NCI-H2227 treated with DMSO at 0.1 percent for 48 hours (cell line): ENCODE measurements around the gene OAS3.
"Not testable (repeated sequence)": the region's sequence is repeated elsewhere in the genome, so short reads cannot be mapped to it uniquely, and the experiment has no call there.

ENCODE experiments used
- DNase-seq: peaks from one replicate; lab custom pipeline; 2025; lab: John Stamatoyannopoulos, UW

The OAS3 gene

DNA sequence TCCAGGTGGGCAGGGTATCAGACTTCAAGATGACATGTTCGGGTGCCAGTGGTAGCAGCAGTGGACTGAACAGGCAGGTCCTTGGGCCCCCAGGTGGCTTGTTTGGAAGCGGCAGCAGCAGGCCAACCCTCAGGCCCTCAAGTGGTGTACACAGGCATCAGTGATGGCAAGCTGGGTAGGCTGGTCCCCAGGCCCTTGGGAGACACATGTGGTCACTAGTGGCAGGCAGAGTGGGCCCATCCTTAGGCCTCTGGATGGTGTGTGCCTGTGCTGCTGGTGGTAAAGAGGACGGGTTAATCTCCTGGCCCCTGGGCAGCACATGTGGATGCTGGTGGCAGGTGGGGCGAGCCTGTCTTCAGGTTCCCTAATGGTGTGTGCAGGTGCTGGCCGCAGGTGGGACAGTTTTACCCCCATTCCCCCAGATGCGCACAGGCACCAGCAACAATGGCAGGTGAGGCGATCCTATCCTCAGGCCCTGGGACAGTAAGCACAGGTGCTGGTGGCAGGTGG, 48.1 kb downstream of the OAS3 start:
- no peak for DNase-seq

DNA sequence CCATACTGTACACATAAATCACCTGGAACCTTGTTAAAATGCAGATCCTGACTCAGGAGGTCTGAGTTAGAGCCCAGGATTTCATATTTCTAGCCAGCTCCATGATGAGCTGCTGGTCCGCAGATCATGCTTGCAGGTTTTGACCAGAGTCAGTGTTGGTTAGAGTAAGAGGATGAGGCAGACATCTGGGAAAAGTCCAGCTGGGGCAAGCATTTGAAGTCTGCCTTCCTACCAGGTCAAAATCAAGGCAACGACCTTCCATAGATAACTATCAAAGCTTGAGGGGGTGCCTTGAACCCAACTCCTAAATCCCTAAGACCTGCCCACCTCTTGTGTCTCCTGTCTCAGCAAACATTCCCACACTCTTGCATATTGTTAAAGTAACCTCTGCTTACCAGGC, 49.3 kb downstream of the OAS3 start:
- DNase-seq, result no peak

DNA sequence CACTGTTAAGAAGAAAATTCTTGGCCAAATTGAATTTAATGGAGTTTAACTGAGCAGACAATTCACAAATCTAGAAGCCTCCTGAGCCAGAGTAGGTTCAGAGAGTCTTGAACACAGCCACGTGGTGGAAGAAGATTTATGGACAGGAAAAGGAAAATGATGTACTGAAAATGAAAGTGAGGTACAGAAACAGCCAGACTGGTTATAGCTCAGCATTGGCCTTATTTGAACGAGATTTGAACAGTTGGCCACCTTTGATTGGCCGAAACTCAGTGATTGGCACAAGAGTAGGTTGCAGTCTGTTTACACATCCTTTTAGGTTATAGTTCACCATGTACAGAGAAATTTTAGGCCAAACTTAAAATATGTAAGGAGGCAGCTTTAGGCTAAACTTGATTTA, 50.0 kb downstream of the OAS3 start:
- no peak for DNase-seq

DNA sequence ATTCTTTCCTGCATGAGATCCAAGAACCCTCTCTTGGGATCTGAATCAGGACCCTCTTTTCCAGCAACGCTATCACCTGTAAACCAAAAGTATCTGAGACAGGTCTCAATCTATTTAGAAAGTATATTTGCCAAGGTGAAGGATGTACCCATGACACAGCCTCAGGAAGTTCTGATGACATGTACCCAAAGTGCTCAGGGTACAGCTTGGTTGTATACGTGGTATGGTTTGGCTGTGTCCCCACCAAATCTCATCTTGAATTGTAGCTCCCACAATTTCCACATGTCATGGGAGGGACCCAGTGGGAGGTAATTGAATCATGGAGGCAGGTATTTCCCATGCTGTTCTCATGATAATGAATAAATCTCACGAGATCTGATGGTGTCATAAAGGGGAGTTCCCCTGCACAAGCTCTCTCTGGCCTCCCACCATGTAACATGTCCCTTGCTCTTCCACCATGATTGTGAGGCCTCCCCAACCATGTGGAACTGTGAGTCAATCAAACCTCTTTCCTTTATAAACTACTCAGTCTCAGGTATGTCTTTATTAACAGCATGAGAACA, 50.6 kb downstream of the OAS3 start:
- not testable (repeated sequence) for DNase-seq

DNA sequence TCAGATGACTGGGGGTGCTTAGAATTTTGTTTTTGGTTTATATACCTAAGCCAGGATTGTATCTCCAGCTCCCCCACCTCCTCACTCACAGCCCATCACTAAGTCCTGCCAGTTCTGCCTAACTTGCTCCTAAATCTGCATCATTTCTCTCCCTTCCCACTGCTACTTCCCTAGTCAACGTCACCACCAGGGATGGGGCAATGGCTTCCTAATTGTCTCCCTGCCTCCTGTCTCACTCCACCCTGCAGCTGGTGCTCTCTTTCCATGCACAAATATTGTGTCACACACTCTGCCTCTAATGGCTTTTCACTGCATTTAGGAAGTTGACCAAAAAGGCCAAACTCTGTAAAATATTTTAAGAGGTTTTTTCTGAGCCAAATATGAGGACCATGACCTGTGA, 51.5 kb downstream of the OAS3 start:
- no peak for DNase-seq

DNA sequence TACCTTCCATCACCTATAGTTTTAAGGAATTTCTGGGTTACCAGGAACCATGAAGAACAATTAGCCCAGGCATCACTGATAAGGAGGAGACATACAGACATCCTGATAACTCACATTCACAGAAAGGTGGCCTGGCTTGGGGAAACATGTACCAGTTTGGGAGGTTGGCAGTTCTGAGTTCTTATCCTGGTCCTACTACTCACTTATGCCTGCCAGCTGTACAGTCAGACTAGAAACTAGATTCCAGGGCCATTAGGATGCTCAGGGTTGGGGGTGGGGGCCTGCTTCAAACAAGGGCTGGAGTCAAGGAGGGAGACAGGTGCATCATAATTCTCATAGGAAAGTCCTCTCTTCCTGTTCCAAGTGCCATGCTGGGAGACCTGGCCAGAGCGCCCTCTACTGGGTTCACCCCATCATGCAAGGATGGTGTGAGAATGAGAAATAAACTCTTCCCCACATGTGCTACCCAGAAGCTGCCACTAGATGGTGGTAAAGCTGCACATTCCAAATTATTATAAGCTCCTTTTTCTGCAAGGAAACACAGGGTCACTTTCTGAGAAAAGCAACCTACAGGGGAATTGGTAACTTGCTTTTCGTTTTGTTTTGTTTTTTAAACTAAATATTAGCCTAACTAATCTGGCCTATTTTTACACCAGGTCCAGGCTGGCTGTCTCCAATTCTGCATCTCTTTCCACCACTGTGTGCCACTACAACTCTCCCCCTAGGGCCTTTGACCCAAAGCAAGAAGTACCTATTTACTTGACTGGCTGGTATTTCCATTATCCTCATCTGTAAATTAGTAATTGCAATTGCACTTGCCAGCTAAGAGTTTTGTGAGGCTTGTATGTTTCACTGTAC, 54.5 kb downstream of the OAS3 start:
- peak; percentile 53 for DNase-seq

DNA sequence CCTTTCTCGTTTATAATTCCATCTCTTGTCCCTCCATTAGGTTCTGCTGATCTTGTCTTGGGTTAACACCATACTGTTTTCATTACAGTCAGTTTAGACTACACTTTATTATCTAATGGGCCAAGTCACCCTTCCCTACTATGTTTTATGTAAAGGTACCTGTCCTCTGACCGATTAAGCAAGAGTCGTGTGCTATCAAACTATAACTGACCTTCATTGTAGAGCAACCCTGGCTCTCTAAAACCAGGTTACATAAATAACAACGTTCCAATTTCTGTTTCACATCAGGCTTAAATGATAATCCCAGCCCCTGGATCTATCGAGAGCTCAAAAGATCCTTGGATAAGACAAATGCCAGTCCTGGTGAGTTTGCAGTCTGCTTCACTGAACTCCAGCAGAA, 56.7 kb downstream of the OAS3 start:
- no peak for DNase-seq

DNA sequence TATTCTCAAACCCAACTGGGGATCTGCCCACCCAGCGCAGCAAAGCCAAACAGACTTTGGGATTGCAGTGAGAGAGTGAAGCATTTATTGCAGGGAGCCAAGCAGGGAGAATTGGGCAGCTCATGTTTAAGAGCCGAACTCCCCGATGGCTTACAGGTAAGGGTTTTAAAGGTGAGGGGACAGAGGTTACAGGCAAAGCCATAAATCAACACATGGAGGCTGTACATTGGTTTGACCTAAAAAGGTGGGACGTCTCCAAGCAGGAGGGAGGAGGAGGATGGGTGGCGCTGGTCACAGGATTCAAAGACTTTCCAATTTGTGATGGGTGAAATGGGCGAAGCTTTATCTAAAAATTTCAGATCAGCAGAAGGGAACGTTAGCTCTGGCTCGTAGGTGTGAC, 58.2 kb downstream of the OAS3 start:
- DNase-seq, result no peak

DNA sequence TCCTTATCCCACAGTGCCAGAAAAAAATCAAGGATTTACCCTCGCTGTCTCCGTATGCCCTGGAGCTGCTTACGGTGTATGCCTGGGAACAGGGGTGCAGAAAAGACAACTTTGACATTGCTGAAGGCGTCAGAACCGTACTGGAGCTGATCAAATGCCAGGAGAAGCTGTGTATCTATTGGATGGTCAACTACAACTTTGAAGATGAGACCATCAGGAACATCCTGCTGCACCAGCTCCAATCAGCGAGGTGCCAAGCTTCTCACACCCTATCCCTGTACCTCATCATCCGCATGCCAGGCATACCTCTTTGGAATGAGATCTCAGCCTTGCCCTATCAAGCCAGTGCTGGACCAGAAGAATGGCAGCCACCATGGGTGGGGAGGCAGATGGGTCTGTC, 59.2 kb downstream of the OAS3 start:
- no peak for DNase-seq

DNA sequence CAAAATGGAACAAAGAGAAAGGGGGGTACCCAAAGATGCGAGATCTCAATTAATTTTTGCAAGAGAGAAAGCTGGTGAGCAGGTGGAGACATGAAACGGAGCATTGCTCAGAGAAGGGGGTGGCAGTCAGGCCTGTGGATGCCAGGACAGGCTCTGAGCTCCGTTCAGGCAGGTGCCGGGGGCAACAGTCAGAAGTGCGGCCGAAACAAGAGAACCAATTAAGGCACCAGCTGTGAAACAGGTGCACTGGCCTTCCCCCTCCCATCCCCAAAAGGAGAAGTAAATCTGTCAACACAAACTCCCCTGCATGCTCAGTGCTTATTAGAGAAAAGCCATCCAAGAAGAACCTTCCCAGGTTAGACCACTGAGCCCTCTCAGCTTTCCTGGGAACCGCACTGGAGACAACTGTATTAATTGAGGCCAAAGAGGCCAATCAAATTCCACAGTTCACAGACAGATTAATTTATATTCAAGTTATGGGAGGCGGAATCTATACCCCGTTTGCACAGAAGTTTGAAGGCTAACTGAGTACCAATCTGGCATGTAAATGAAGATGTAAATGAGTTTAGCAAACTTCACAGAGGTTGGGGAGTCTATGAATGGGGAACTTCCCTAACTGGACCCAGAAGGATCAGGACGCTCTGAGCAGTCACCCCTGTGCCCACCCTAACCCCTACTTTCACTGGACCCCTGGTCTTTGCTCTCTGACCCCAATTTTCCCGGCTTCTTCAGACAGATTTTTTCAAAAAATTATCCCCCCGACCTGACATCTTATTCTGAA, 60.9 kb downstream of the OAS3 start:
- no peak for DNase-seq

DNA sequence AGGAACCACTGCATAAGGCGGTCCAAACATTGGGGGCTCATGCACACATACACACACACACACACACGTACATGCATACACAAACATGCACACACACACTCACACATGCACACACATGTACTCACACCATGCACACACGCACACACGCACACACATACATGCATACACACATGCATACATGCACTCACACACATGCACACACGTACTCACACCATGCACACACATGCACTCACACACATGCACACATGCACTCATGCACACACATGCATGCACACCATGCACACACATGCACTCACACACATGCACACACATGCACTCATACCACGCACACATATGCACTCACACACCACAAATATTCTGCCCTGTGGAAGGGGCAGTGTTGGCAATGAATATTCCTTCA, 62.2 kb downstream of the OAS3 start:
- DNase-seq, result no peak

DNA sequence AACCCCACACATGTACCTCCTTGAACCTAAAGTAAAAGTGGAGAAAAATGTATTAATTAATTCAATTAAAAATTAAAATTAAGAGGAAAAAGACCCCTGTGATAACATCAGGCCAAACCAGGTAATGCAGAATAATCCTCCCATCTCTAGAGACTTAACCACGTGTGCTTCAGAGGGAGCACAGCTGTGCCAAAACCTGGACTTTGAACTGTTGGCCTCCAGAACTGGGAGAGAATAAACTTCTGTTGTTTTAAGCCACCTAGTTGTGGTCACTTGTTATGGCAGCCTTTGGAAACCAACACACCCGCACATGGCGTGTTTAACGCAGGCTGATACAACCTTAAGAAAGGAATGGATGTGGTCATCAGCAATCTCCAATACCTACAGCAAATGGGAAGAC, 63.9 kb downstream of the OAS3 start:
- DNase-seq, result no peak

DNA sequence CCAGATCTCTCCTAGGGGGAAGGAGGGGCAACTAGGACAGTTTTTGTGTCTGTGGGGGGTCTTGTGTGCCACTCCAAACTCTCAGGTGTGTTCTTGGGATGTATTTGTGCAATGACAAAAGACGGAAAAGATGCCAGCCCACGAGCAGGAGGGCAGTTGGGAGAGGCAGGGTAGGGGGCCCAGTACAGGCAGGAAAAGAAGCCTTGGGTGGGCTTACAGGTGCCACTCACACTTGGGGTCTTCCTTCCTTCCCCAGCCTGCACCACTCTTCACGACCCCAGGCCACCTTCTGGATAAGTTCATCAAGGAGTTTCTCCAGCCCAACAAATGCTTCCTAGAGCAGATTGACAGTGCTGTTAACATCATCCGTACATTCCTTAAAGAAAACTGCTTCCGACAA, 64.4 kb downstream of the OAS3 start:
- no peak for DNase-seq

DNA sequence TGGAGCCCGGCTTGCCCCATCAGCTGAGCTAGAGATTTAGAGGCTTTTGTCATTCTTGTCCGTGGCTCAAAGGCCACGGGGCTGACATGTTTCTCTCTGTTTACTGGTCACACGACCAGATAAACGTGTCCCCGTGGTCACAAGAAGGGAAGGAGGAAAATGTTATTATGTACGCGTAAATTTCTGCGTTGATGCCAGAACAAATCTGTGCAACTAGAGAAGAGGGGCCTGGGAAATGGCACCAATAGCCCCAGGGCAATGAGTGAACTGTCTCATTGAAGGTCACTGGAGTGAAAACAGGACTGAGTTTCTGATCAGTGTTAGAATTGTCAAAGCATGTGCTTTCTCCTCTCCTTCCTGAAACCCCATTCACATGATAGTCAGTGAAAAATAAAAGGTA, 65.4 kb downstream of the OAS3 start:
- DNase-seq, result no peak

DNA sequence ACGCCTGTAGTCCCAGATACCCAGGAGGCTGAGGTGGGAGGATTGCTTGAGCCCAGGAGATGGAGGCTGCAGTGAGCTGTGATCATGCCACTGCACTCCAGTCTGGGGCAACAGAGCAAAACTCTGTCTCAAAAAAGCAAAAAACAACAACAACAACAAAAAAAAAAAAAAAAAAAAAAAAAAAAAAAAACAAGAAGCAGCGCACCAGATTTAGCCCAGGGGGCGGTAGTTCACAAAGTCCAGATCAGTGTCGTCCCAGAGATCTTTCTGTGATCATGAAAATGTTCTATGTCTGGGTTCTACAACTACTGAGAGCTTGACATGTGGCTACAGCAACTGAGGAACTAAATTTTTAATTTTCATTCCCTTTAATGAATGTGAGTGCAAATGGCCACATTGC, 67.5 kb downstream of the OAS3 start:
- DNase-seq, result no peak

DNA sequence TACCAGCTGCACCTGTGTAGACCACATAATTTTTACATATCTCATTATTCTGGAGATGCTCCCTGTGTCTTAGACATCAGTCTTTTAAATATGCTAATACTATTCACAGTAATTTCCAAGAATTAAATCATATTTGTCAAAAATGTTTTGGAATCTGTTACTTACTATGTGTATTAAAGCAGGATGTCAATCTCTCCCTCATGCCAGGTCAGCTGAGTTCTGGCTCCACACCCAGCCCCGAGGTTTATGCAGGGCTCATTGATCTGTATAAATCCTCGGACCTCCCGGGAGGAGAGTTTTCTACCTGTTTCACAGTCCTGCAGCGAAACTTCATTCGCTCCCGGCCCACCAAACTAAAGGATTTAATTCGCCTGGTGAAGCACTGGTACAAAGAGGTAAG, 67.9 kb downstream of the OAS3 start:
- no peak for DNase-seq

DNA sequence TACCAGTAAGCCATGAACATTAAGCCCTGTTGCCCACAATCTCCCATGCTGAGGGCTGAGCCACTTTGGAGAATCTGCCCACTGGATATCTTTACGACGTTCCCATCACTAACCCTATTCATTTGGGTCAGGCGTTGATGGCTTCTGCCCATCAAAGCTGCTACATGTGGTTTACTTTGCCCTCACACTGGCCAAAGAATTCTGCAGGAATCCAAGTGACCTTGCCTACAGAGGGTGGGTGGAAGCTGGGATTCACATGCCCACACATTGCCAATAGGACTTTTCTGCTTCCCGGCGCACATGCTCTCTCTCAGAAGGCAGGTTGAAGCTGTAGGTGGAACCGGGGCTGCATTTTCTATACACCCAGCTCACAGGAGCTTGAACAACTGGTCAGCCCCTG, 68.4 kb downstream of the OAS3 start:
- DNase-seq, result no peak

DNA sequence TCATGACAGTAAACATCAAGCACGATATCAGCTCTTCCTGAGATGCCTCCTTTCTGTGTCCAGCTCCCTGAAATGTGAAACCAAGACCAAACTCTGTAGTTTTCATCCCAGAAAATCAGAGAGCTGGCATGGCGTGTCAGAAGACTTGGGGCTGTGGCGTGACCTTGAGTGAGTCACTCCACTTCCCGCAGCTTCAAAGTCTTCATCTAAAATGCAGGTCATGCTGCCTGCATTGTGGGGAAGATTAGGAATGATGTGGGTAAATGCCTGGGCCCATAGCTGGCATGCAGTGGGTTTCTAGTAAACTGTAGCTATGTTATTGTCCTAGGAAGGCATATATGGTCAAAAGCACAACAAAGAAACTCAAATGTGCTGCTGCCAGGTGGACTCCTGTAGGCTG, 68.9 kb downstream of the OAS3 start:
- no peak for DNase-seq

DNA sequence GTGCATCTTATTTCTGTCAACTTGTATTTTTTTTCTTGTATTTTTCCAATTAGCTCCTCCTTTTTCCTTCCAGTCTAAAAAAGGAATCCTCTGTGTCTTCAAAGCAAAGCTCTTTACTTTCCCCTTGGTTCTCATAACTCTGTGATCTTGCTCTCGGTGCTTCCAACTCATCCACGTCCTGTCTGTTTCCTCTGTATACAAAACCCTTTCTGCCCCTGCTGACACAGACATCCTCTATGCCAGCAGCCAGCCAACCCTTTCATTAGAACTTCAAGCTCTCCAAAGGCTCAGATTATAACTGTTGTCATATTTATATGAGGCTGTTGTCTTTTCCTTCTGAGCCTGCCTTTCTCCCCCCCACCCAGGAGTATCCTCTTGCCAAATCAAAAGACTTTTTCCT, 72.4 kb downstream of the OAS3 start:
- no peak for DNase-seq

DNA sequence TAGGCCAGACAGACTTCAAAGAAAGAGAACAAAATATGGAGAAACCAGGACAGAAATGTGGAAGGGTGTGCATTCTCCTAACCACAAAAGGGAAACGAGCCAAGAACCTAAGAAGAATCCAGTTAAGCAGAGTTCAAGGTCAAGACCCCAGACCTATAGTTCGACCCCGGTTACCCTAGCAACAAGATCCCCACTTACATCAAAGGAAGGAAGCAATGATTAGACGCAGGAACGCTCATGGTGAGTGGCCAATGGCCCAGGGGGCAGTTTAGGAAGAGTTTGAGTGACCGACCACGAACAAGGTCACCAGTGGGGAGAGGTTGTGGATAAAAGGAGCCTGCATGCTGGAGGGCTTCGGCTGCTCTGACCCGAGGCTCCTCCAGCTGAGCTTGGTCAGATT, 76.3 kb downstream of the OAS3 start:
- DNase-seq, result no peak

DNA sequence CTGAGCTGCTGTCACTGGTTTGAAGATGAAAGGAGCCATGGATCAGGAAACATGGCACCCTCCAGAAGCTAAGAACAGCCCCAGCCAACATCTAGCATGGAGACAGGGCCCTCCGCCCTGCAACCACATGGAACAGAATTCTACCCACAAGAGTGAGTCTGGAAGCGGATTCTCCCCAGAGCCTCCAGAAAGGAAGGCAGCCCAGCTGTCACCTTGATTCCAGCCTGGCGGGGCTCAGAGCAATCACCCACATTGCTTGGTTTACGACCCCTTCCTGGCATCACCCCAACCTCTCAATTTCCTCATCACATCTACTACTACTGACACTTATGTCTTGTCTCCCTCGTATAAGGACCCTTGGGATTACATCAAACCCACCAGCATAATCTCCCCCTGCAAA, 78.5 kb downstream of the OAS3 start:
- no peak for DNase-seq

DNA sequence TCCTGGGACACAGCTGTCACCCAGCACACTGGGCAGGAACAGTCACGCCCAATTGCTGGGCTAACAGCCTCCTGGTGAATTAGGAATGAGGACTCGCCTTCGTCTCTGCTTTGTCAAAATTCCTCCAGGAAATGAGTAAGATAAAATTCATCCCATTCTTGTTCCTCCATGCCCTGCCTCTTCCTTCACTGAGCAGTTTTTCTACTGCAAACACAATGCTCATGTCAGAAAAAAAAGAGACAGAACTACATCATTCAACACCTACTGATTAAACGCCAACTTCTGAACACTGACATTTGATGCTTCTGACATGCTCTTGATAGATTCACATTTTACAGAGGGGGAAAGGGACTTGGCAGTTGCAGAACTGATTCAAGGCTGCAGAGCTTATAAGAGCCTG, 80.8 kb downstream of the OAS3 start:
- no peak for DNase-seq

DNA sequence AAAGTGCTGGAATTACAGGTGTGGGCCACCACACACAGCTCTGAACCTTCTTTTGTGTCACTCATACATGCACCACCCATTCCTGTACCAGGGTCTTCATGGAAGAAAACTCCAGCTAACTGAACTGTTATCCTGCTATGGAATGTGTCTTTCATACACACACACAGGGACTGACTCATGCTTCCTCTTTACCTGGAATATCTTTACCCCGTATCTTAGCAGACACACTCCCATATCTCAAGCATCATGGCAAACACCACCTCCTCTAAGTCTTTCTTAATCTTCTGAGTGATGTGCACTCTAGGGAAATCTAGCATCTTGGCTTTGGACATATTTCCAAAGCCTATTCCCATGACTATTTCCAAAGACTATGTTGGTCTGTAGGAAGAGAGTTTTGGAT, 83.2 kb downstream of the OAS3 start:
- no peak for DNase-seq
